ENCODE measurements around the gene SH3GL2. TPM values are rescaled to one million over a fixed set of nuclear protein-coding genes. Genes with fewer than 3 reads are reported as not detected.
A peak's percentile ranks its signal among the peaks of the same experiment; 100 is the strongest.

The SH3GL2 gene
- total and polyA plus RNA-seq, 8 donors = 0.47 to 17.3 (median 1.7) TPM

DNA sequence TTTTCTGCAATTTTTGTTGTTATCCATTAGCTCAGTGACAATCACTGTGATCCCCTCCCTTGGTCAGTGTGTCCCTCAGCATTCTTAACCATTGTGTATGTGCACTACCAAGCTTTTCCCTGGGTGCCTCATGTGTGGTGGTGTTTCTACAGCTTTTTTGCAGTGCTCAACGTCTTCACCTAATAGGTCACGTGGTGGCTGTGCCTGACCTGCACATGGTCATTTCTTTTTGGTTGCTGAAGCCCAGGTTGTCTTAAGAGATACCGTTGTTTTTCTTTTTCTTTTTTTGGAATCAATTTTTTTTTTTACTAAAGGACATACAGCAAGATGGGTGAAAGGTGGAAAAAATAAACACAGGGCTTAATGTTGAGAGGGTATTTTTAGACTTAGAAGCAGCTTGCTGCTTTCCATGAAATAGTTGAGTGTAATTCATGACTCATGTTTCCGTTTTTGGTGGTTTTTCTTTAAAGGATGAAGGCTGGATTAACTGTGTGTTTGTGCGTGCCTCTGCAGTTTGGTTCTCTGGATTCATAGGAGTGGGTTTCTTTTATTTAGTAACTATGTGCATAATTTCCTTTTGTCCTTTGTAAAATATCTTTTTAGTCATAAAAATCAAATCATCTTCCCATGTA, 22.2 kb downstream of the SH3GL2 start:
- no peak overlapping the region for H3K27ac ChIP-seq
- ATAC-seq (peak in 1 of 4 donors; percentile 57), DNase-seq (no peak), FAIRE-seq (no peak)
- no peaks in the 10 kb centered on the region for H3K27me3 ChIP-seq
- intact Hi-C loops (cut with DNase I) = no loop called here
- no peaks in the 10 kb centered on the region for H3K4me1 ChIP-seq
- 40 to 51% methylated on average over 5 of the region's 5 CpGs for WGBS, 2 donors
- H3K9me3 ChIP-seq = no peaks in the 10 kb centered on the region
- H3K36me3 ChIP-seq = no peaks in the 10 kb centered on the region
- no peak overlapping the region for H3K4me3 ChIP-seq
- no peak for TF ChIP-seq CTCF (IDR thresholded peaks at IDR 0.05)

- FAIRE-seq = no peak
- intact Hi-C loops (cut with DNase I) = no loop called here
- Histone ChIP-seq H3K27ac (no peak overlapping the region), H3K4me1 (no peaks in the 10 kb centered on the region), H3K36me3 (no peaks in the 10 kb centered on the region), H3K27me3 (no peaks in the 10 kb centered on the region), H3K9me3 (no peaks in the 10 kb centered on the region), H3K4me3 (no peak overlapping the region)
- ATAC-seq = no peak
- DNase-seq = no peak
- 78 to 88% methylated on average over 5 of the region's 5 CpGs for WGBS, 2 donors
- TF ChIP-seq CTCF (IDR thresholded peaks at IDR 0.05) = no peak
These were observed 25.7 kb downstream of the SH3GL2 start for GRCh38 chr9:17604556-17604955.

- intact Hi-C loops (cut with DNase I) = no loop called here
- DNase-seq (no peak), ATAC-seq (no peak), FAIRE-seq (no peak)
- Histone ChIP-seq H3K4me3 (no peak overlapping the region), H3K4me1 (no peaks in the 10 kb centered on the region), H3K9me3 (no peaks in the 10 kb centered on the region), H3K36me3 (no peaks in the 10 kb centered on the region), H3K27ac (no peak overlapping the region), H3K27me3 (no peaks in the 10 kb centered on the region)
- 47 to 63% methylated on average over 7 of the region's 7 CpGs for WGBS, 2 donors
- no peak for TF ChIP-seq CTCF (IDR thresholded peaks at IDR 0.05)
These were observed 30.6 kb downstream of the SH3GL2 start for GRCh38 chr9:17609312-17610005.

DNA sequence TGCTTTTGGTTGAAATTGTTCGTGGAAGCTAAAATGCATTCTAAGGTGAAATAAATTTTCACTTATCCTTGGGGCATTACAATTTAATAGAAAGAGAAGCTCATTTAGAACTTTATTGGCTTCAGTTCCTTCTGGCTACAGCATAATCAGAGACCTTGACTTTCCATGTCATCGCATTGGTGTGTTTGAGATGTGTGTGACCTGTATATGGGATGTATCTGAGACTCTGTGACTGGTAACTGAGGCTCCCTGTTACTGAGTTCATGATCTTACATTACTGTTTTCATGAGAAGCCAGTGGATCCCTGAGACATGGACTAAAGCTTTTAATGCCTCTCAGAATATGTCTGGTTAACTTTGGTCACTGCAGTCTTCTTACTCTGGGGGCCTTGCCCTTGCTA, 32.5 kb downstream of the SH3GL2 start:
- DNase-seq (no peak), ATAC-seq (no peak), FAIRE-seq (no peak)
- H3K9me3 ChIP-seq = no peaks in the 10 kb centered on the region
- no peaks in the 10 kb centered on the region for H3K36me3 ChIP-seq
- H3K4me3 ChIP-seq = no peak overlapping the region
- no peak overlapping the region for H3K27ac ChIP-seq
- intact Hi-C loops (cut with DNase I) = no loop called here
- WGBS, 2 donors = 72 to 84% methylated on average over 2 of the region's 2 CpGs
- TF ChIP-seq CTCF (IDR thresholded peaks at IDR 0.05) = no peak
- H3K27me3 ChIP-seq = no peaks in the 10 kb centered on the region
- H3K4me1 ChIP-seq = no peaks in the 10 kb centered on the region

- intact Hi-C loops (cut with DNase I) = no loop called here
- H3K9me3 ChIP-seq = no peaks in the 10 kb centered on the region
- ATAC-seq (peak in 2 of 4 donors; percentile 25 to 56), DNase-seq (no peak), FAIRE-seq (no peak)
- H3K4me3 ChIP-seq = no peak overlapping the region
- WGBS, 2 donors = 9 to 11% methylated on average over 3 of the region's 3 CpGs
- no peak overlapping the region for H3K27ac ChIP-seq
- H3K36me3 ChIP-seq = no peaks in the 10 kb centered on the region
- TF ChIP-seq CTCF (IDR thresholded peaks at IDR 0.05) = no peak
- no peaks in the 10 kb centered on the region for H3K27me3 ChIP-seq
- H3K4me1 ChIP-seq = no peaks in the 10 kb centered on the region
These were observed 33.1 kb downstream of the SH3GL2 start for GRCh38 chr9:17611917-17612316.
